ENCODE results near the gene APOBEC3C.
"Not testable (repeated sequence)": the region's sequence is repeated elsewhere in the genome, so short reads cannot be mapped to it uniquely, and the experiment has no call there.

APOBEC3C gene

GRCh38 chr22:39049486-39049885 lies 35.4 kb downstream of the APOBEC3C start:
- H3K9ac ChIP-seq (ENCODE audit: low read length); H3K4me1 ChIP-seq (ENCODE audit: control insufficient read depth, insufficient read depth, low read length); H3K9me3 ChIP-seq (ENCODE audit: control insufficient read depth, low read length): not testable (repeated sequence)

GRCh38 chr22:39051844-39052495 lies 37.9 kb downstream of the APOBEC3C start:
- H3K9me3 ChIP-seq (ENCODE audit: control insufficient read depth, low read length); H3K4me1 ChIP-seq (ENCODE audit: control insufficient read depth, insufficient read depth, low read length); DNase-seq (ENCODE audit: low read depth); H3K36me3 ChIP-seq (ENCODE audit: control insufficient read depth, insufficient read depth, low read length, severe bottlenecking); H3K4me3 ChIP-seq (ENCODE audit: low read length); H3K9ac ChIP-seq (ENCODE audit: low read length); H3K27me3 ChIP-seq (replicated peaks; ENCODE audit: control insufficient read depth, insufficient read depth, low read length): not testable (repeated sequence)

More at GRCh38 chr22:39049486-39049885, 35.4 kb downstream of the APOBEC3C start:
- not testable (repeated sequence) for H3K36me3 ChIP-seq (ENCODE audit: control insufficient read depth, insufficient read depth, low read length, severe bottlenecking); DNase-seq (ENCODE audit: low read depth); H3K4me3 ChIP-seq (ENCODE audit: low read length); H3K27me3 ChIP-seq (replicated peaks; ENCODE audit: control insufficient read depth, insufficient read depth, low read length)

DNA sequence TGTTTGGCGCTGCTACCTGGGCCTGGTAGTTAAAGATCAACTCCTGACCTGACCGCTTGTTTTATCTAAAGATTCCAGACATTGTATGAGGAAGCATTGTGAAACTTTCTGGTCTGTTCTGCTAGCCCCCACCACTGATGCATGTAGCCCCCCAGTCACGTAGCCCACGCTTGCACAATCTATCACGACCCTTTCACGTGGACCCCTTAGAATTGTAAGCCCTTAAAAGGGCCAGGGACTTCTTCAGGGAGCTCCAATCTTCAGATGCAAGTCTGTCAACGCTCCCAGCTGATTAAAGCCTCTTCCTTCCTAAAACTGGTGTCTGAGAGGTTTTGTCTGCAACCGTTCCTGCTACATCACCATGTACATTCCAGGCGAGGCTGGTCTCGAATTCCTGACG lies 41.6 kb downstream of the APOBEC3C start:
- H3K4me3 ChIP-seq (ENCODE audit: low read length): no peak overlapping the region
- no peaks in the 10 kb centered on the region for H3K36me3 ChIP-seq (ENCODE audit: control insufficient read depth, insufficient read depth, low read length, severe bottlenecking)
- H3K9ac ChIP-seq (ENCODE audit: low read length): no peak overlapping the region
- DNase-seq (ENCODE audit: low read depth): no peak
- H3K9me3 ChIP-seq (ENCODE audit: control insufficient read depth, low read length): peaks cover 10% of the 10 kb centered on the region
- peaks cover 6% of the 10 kb centered on the region for H3K27me3 ChIP-seq (replicated peaks; ENCODE audit: control insufficient read depth, insufficient read depth, low read length)
- H3K4me1 ChIP-seq (ENCODE audit: control insufficient read depth, insufficient read depth, low read length): no peaks in the 10 kb centered on the region

DNA sequence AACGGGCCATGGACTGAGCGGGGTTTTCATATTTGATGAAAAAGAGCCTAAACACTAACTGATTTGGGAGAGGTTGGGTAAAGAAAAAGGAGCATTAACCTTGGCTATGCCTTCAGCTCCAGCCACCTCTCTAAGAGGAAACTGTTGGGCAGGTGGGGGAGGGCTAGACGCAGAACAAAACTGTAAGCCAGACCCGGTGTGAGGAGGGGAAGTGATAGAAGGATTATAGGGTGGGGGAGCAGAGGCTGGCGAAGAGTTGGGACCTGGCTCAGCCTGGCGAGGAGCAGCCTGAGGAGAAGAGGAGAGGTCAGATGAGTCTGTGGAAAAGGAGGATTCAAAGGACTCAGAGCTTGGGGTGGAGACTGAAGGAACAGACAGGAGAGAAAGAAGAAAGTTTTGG lies 47.2 kb downstream of the APOBEC3C start:
- H3K4me3 ChIP-seq (ENCODE audit: low read length); H3K36me3 ChIP-seq (ENCODE audit: control insufficient read depth, insufficient read depth, low read length, severe bottlenecking); DNase-seq (ENCODE audit: low read depth): not testable (repeated sequence)

DNA sequence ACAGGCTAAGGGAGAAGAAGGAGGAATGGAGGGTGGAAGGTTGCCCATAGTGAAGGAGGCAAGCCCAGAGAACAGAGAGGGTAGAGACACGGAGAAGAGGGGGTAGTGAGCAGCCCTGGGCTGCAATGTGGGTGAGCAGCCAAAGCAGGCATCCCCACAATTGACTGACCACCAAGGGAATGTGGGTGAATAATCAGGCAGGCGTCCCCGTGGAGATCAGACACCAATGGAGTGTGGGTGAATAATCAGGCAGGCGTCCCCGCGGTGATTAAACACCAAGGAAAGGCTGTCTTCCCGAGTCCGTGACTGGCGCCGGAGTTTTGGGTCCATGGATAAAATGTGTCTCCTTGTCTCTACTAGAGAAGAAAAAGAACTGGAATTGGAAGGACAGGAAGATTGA lies 47.9 kb downstream of the APOBEC3C start:
- DNase-seq (ENCODE audit: low read depth); H3K4me3 ChIP-seq (ENCODE audit: low read length); H3K9ac ChIP-seq (ENCODE audit: low read length); H3K4me1 ChIP-seq (ENCODE audit: control insufficient read depth, insufficient read depth, low read length); H3K27me3 ChIP-seq (replicated peaks; ENCODE audit: control insufficient read depth, insufficient read depth, low read length); H3K36me3 ChIP-seq (ENCODE audit: control insufficient read depth, insufficient read depth, low read length, severe bottlenecking); H3K9me3 ChIP-seq (ENCODE audit: control insufficient read depth, low read length): not testable (repeated sequence)

More for the DNA sequence above, 47.2 kb downstream of the APOBEC3C start:
- H3K4me1 ChIP-seq (ENCODE audit: control insufficient read depth, insufficient read depth, low read length); H3K9ac ChIP-seq (ENCODE audit: low read length); H3K27me3 ChIP-seq (replicated peaks; ENCODE audit: control insufficient read depth, insufficient read depth, low read length); H3K9me3 ChIP-seq (ENCODE audit: control insufficient read depth, low read length): not testable (repeated sequence)

DNA sequence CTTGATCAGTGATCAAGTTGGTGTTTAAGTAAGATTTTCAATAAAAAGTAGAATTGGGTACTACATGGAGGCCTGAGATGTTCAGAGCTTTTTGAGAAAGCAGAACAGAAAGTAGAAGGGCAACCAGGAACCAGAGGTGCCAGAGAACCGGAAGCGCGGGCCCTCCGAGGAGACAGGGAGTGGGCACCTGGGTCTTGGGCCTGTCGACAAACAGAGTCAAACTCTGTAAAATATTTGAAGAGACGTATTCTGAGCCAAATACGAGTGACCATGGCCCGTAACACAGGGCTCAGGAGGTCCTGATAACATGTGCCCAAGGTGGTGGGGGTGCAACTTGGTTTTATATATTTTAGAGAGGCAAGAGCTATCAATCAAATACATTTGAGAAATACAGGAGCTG lies 49.8 kb downstream of the APOBEC3C start:
- not testable (repeated sequence) for H3K9me3 ChIP-seq (ENCODE audit: control insufficient read depth, low read length); H3K4me3 ChIP-seq (ENCODE audit: low read length); H3K4me1 ChIP-seq (ENCODE audit: control insufficient read depth, insufficient read depth, low read length); H3K9ac ChIP-seq (ENCODE audit: low read length); H3K36me3 ChIP-seq (ENCODE audit: control insufficient read depth, insufficient read depth, low read length, severe bottlenecking); DNase-seq (ENCODE audit: low read depth)
- H3K27me3 ChIP-seq (replicated peaks; ENCODE audit: control insufficient read depth, insufficient read depth, low read length): peaks cover 16% of the 10 kb centered on the region

- H3K27me3 ChIP-seq (replicated peaks; ENCODE audit: control insufficient read depth, insufficient read depth, low read length): peaks cover 16% of the 10 kb centered on the region
- DNase-seq (ENCODE audit: low read depth); H3K4me1 ChIP-seq (ENCODE audit: control insufficient read depth, insufficient read depth, low read length); H3K4me3 ChIP-seq (ENCODE audit: low read length); H3K9ac ChIP-seq (ENCODE audit: low read length); H3K36me3 ChIP-seq (ENCODE audit: control insufficient read depth, insufficient read depth, low read length, severe bottlenecking); H3K9me3 ChIP-seq (ENCODE audit: control insufficient read depth, low read length): not testable (repeated sequence)
Measured at GRCh38 chr22:39066442-39067276, 52.6 kb downstream of the APOBEC3C start.

- no peak overlapping the region for H3K4me3 ChIP-seq (ENCODE audit: low read length)
- no peak for DNase-seq (ENCODE audit: low read depth)
- H3K4me1 ChIP-seq (ENCODE audit: control insufficient read depth, insufficient read depth, low read length): no peaks in the 10 kb centered on the region
- no peaks in the 10 kb centered on the region for H3K36me3 ChIP-seq (ENCODE audit: control insufficient read depth, insufficient read depth, low read length, severe bottlenecking)
- H3K27me3 ChIP-seq (replicated peaks; ENCODE audit: control insufficient read depth, insufficient read depth, low read length): peaks cover 16% of the 10 kb centered on the region
- peaks cover 3% of the 10 kb centered on the region for H3K9me3 ChIP-seq (ENCODE audit: control insufficient read depth, low read length)
- H3K9ac ChIP-seq (ENCODE audit: low read length): no peak overlapping the region
Measured at GRCh38 chr22:39068033-39068785, 54.2 kb downstream of the APOBEC3C start.

Data from adipocyte (in vitro differentiated cells).